Coronary artery (tissue), 2 donors: ENCODE results near the gene SPATA31A3.
"Not testable (repeated sequence)": the region's sequence is repeated elsewhere in the genome, so short reads cannot be mapped to it uniquely, and the experiment has no call there.

ENCODE experiments used
- DNase-seq: peaks from one replicate; pipeline ENCODE4 v3.0.0-alpha.2; 2017; ENCODE audit warnings: low spot score
- H3K27ac ChIP-seq, 2 donors: fragments of 200-600 bp; sonication (generic); one replicate each; pipeline ENCODE4 v1.5.1; 2016 to 2019
- H3K4me3 ChIP-seq: fragments of 200-600 bp; sonication (generic); 2 replicates; pipeline ENCODE4 v1.5.1; 2016; ENCODE audit warnings: mild to moderate bottlenecking, moderate library complexity

SPATA31A3 gene

GRCh38 chr9:66992450-66992849 lies at the start of gene SPATA31A3:
Gene SPATA31A3 (minus strand): TSS chr9:66992550. CDS start chr9:66992521, 29 bp downstream.
- H3K4me3 ChIP-seq, DNase-seq, H3K27ac ChIP-seq: not testable (repeated sequence)

- not testable (repeated sequence) for H3K4me3 ChIP-seq, H3K27ac ChIP-seq, DNase-seq
These were observed 39.8 kb downstream of the SPATA31A3 start for GRCh38 chr9:66952576-66952975.

- not testable (repeated sequence) for H3K27ac ChIP-seq, H3K4me3 ChIP-seq, DNase-seq
These were observed 49.8 kb downstream of the SPATA31A3 start for GRCh38 chr9:66942400-66943155.

- not testable (repeated sequence) for DNase-seq, H3K27ac ChIP-seq, H3K4me3 ChIP-seq
These were observed 52.2 kb downstream of the SPATA31A3 start for GRCh38 chr9:66939878-66940830.

GRCh38 chr9:66938322-66938721 lies 54.0 kb downstream of the SPATA31A3 start:
- H3K4me3 ChIP-seq, DNase-seq, H3K27ac ChIP-seq: not testable (repeated sequence)

GRCh38 chr9:66937662-66938061 lies 54.7 kb downstream of the SPATA31A3 start:
- H3K4me3 ChIP-seq, H3K27ac ChIP-seq, DNase-seq: not testable (repeated sequence)
